Dendritic cell treated with granulocyte-macrophage colony-stimulating factor and Interleukin-4, amounts not matched to agents 40 ng/mL and 50 ng/mL, for 4 days (primary cell): ENCODE results near the gene IL13RA2.

Source experiments
- H3K27ac Mint-ChIP-seq: one replicate; pipeline ENCODE4 v1.8.0; 2022; ENCODE audit warnings: mild to moderate bottlenecking, mixed read lengths
- H3K27me3 Mint-ChIP-seq: one replicate; pipeline ENCODE4 v1.8.0; 2022; ENCODE audit warnings: mild to moderate bottlenecking, mixed read lengths
- H3K36me3 Mint-ChIP-seq: one replicate; pipeline ENCODE4 v1.8.0; 2022; ENCODE audit warnings: low read depth, mixed read lengths
- H3K4me1 Mint-ChIP-seq: one replicate; pipeline ENCODE4 v1.8.0; 2022; ENCODE audit warnings: low read depth, mixed read lengths
- H3K4me3 Mint-ChIP-seq: one replicate; pipeline ENCODE4 v1.8.0; 2022; ENCODE audit warnings: mild to moderate bottlenecking, moderate library complexity, mixed read lengths
- H3K9me3 Mint-ChIP-seq: one replicate; pipeline ENCODE4 v1.8.0; 2022; ENCODE audit warnings: mixed read lengths
- intact Hi-C: fragments of 100-400 bp; cut with micrococcal nuclease; formaldehyde crosslinking; loops from one replicate; pipeline ENCODE4 v1.15.0; 2022

IL13RA2 gene

DNA sequence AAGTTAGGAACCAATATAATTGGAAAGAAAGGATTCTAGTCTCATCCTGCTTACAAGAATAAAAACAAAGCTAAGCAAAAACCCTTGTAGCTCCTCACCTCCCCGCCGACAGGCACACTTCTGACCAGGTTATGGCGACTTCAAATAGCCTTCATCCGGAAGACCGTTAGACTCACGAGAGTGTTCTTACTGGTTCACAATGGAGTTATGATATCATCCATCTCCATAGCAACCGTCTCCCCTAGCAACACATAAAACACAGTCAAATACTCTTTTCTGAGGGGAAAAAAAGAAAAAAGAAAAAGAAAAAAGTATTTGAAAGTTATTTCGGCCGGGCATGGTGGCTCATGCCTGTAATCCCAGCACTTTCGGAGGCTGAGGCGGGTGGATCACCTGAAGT, at the start of gene IL13RA2:
Gene IL13RA2 (minus strand): TSS at position 162 of the 400 bp plus-strand sequence. CDS start 347 bp downstream, outside the sequence.
- Mint-ChIP-seq H3K4me3 (no peak within 1 kb of the TSS), H3K36me3 (no peaks in the 10 kb centered on the region), H3K9me3 (no peaks in the 10 kb centered on the region), H3K27ac (no peak within 1 kb of the TSS), H3K4me1 (no peaks in the 10 kb centered on the region), H3K27me3 (no peaks in the 10 kb centered on the region)
- intact Hi-C loops = no loop called here

- H3K36me3 Mint-ChIP-seq = no peaks in the 10 kb centered on the region
- H3K4me1 Mint-ChIP-seq = no peaks in the 10 kb centered on the region
- no peaks in the 10 kb centered on the region for H3K27me3 Mint-ChIP-seq
- intact Hi-C loops = no loop called here
- H3K27ac Mint-ChIP-seq = no peak overlapping the region
- no peak overlapping the region for H3K4me3 Mint-ChIP-seq
- H3K9me3 Mint-ChIP-seq = peaks cover 13% of the 10 kb centered on the region
These were observed 47.9 kb upstream of the IL13RA2 start for GRCh38 chrX:115065304-115065703.

DNA sequence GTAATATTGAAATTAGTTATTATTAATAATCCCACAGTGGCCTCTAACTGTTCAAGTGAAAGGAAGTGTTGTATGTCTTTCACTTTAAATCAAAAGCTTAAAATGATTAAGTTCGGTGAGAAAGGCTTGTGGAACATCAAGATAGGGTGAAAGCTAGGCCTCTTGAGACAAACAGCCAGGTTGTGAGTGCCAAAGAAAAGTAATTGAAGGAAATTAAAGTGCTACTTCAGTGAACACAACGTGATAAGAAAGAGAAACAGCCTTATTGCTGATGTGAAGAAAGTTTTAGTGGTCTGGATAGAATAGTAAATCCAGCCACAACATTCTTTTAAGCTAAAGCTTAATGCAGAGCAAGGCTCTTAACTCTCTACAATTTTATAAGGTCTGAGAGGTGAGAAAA, 42.6 kb upstream of the IL13RA2 start:
- Mint-ChIP-seq H3K9me3 (peaks cover 9% of the 10 kb centered on the region), H3K4me1 (no peaks in the 10 kb centered on the region), H3K27ac (no peak overlapping the region), H3K27me3 (no peaks in the 10 kb centered on the region), H3K36me3 (no peaks in the 10 kb centered on the region), H3K4me3 (no peak overlapping the region)
- intact Hi-C loops = no loop called here

- Mint-ChIP-seq H3K27ac (no peak overlapping the region), H3K4me1 (no peaks in the 10 kb centered on the region), H3K36me3 (no peaks in the 10 kb centered on the region), H3K27me3 (no peaks in the 10 kb centered on the region), H3K4me3 (no peak overlapping the region), H3K9me3 (peaks cover 9% of the 10 kb centered on the region)
- intact Hi-C loops = no loop called here
These were observed 40.9 kb upstream of the IL13RA2 start for GRCh38 chrX:115058276-115058675.

DNA sequence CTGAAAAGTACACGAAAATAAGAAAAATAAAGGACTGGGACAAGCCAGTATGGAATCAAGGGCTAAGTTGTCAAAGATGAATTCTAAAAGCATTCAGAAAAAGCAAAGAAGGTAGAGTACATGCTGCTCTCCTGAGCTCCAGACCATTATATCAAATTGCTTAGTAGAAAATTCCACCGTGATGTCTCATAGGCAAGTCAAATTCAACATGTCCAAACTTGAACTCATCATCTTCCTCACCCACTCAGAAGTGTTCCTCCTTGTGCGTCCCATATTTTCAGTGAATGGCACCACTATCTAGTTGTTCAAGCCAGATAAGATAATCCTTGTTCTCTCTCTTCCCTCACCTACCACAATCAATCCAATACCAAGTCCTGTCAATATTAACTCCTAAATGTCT, 37.5 kb upstream of the IL13RA2 start:
- intact Hi-C loops = no loop called here
- no peaks in the 10 kb centered on the region for H3K4me1 Mint-ChIP-seq
- H3K27ac Mint-ChIP-seq = no peak overlapping the region
- H3K27me3 Mint-ChIP-seq = no peaks in the 10 kb centered on the region
- no peak overlapping the region for H3K4me3 Mint-ChIP-seq
- H3K36me3 Mint-ChIP-seq = no peaks in the 10 kb centered on the region
- no peaks in the 10 kb centered on the region for H3K9me3 Mint-ChIP-seq

DNA sequence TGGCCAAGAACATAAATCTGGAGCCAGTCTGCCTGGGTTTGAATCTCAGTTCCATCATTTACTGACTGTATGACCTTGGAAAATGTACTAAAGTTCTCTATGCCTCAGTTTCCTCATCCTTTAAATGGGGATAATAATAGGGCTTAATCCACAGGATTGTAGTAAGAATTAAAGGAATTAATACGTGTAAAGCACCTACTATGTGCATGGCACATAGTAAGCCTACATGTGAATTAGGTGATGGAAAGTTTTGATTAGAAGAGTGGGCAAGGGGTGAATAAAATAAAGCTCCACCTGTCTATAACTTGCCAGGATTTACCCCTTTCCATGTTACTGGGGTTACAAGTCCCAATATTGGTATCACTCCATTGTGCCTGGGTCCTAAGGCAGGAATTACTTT, 35.8 kb upstream of the IL13RA2 start:
- H3K27me3 Mint-ChIP-seq = no peaks in the 10 kb centered on the region
- no peaks in the 10 kb centered on the region for H3K4me1 Mint-ChIP-seq
- H3K36me3 Mint-ChIP-seq = no peaks in the 10 kb centered on the region
- H3K4me3 Mint-ChIP-seq = no peak overlapping the region
- H3K9me3 Mint-ChIP-seq = no peaks in the 10 kb centered on the region
- H3K27ac Mint-ChIP-seq = no peak overlapping the region
- intact Hi-C loops = no loop called here

DNA sequence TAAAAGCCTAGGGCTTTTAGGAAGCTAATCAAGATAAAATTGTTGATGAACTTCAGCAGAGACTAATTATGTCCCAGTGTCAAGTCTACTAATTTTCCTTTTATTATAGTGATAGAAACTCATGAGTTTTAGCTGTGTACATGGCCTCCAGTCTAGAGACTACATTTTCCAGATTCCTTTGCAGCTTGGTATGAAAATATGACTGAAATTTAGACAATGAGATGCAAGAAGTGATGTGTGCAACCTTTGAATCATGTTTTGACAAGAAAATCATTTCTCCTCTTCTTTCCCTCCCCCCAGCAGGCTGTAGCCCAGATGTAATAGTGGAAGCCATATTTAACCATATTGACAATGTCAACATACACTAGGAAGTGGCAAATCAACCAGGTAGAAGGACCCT, 30.3 kb upstream of the IL13RA2 start:
- intact Hi-C loops = no loop called here
- H3K4me1 Mint-ChIP-seq = no peaks in the 10 kb centered on the region
- H3K4me3 Mint-ChIP-seq = no peak overlapping the region
- H3K27ac Mint-ChIP-seq = no peak overlapping the region
- no peaks in the 10 kb centered on the region for H3K9me3 Mint-ChIP-seq
- no peaks in the 10 kb centered on the region for H3K27me3 Mint-ChIP-seq
- H3K36me3 Mint-ChIP-seq = no peaks in the 10 kb centered on the region

- intact Hi-C loops = no loop called here
- no peaks in the 10 kb centered on the region for H3K36me3 Mint-ChIP-seq
- H3K9me3 Mint-ChIP-seq = no peaks in the 10 kb centered on the region
- H3K27me3 Mint-ChIP-seq = no peaks in the 10 kb centered on the region
- no peak overlapping the region for H3K27ac Mint-ChIP-seq
- H3K4me1 Mint-ChIP-seq = no peaks in the 10 kb centered on the region
- H3K4me3 Mint-ChIP-seq = no peak overlapping the region
These were observed 29.8 kb upstream of the IL13RA2 start for GRCh38 chrX:115047181-115047580.

- H3K27me3 Mint-ChIP-seq = no peaks in the 10 kb centered on the region
- H3K9me3 Mint-ChIP-seq = peaks cover 17% of the 10 kb centered on the region
- H3K36me3 Mint-ChIP-seq = no peaks in the 10 kb centered on the region
- no peaks in the 10 kb centered on the region for H3K4me1 Mint-ChIP-seq
- no peak overlapping the region for H3K27ac Mint-ChIP-seq
- intact Hi-C loops = no loop called here
- H3K4me3 Mint-ChIP-seq = no peak overlapping the region
These were observed 23.0 kb upstream of the IL13RA2 start for GRCh38 chrX:115040417-115040816.

GRCh38 chrX:115038406-115038805, 21.0 kb upstream of the IL13RA2 start:
- H3K4me3 Mint-ChIP-seq = no peak overlapping the region
- intact Hi-C loops = no loop called here
- H3K9me3 Mint-ChIP-seq = peaks cover 17% of the 10 kb centered on the region
- no peaks in the 10 kb centered on the region for H3K4me1 Mint-ChIP-seq
- H3K27me3 Mint-ChIP-seq = no peaks in the 10 kb centered on the region
- H3K27ac Mint-ChIP-seq = no peak overlapping the region
- no peaks in the 10 kb centered on the region for H3K36me3 Mint-ChIP-seq

DNA sequence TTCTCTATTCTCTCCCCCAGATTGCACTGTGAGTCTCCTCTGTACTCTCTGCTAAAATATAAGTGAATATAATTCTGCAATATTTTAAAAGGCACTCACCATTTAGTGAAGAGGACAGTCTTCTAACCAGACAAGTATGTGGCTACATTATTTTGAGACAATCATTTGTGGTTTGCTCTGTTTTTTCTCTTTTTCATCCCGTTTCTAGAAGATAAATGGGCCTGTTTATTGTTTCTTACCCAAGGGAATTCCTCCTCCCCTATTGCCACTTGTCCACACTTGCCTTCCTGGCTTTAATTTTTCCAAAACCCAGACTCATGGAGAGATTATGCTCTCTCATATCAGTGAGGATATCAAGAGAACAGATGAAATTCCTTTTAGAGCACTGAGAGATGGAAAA, 18.6 kb upstream of the IL13RA2 start:
- Mint-ChIP-seq H3K4me1 (no peaks in the 10 kb centered on the region), H3K9me3 (peaks cover 17% of the 10 kb centered on the region), H3K4me3 (no peak overlapping the region), H3K36me3 (no peaks in the 10 kb centered on the region), H3K27ac (no peak overlapping the region), H3K27me3 (no peaks in the 10 kb centered on the region)
- intact Hi-C loops = no loop called here

GRCh38 chrX:115031989-115032388, 14.6 kb upstream of the IL13RA2 start:
- intact Hi-C loops = no loop called here
- Mint-ChIP-seq H3K36me3 (no peaks in the 10 kb centered on the region), H3K4me1 (no peaks in the 10 kb centered on the region), H3K27ac (no peak overlapping the region), H3K4me3 (no peak overlapping the region), H3K9me3 (no peaks in the 10 kb centered on the region), H3K27me3 (no peaks in the 10 kb centered on the region)

DNA sequence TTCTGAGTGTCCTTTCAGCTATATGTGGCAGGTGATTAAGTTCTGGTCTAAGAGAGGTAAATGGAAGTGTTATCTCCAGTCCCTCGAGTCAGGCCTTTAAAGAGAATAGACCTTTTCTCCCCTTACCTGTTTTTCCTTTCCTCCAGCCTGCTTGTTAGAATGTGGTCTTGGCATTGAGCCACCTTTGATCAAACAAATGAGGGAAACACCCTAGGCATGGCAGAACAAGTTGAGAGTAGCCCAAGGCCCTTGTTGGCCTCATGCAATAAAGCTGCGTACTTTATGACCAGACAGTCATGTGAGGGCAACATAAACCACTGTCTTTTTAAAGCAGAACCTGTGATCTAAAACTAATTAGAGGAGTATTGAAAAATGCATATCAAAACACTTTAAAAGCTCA, 13.2 kb upstream of the IL13RA2 start:
- H3K9me3 Mint-ChIP-seq = no peaks in the 10 kb centered on the region
- no peaks in the 10 kb centered on the region for H3K27me3 Mint-ChIP-seq
- H3K4me1 Mint-ChIP-seq = no peaks in the 10 kb centered on the region
- intact Hi-C loops = no loop called here
- no peak overlapping the region for H3K27ac Mint-ChIP-seq
- H3K36me3 Mint-ChIP-seq = no peaks in the 10 kb centered on the region
- no peak overlapping the region for H3K4me3 Mint-ChIP-seq

DNA sequence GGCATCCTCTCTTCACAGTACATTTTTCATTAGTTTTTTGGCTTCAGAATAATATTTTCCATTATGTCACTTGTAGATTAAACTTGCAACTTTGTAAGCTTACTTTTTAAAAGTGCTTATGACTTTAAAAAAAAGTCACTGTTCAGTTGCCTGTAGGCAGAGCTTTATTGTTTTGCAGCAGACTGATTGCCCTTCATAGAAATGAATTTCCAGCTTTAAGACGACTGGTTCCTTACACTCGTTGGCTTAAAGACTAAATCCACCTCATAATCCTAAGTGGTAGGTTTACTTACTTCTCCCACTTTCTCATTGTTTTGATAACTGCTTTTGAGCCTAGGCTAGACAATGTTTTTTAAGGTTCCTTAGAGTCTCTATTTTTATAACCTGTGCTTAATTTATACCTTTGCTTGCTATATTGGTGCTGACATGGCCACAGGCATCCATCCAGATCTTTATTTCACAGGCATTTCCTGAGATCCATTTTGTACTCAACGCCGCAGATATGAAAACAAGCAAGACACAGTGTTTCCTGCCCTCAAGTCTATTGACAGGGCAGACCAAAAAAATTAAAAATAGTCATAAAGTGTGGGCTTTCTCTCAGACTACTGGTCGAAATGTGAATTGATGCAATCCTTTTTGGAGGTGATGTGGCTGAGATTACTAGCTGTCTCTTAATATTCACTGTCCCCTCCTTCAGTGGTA, 12.6 kb upstream of the IL13RA2 start:
- H3K9me3 Mint-ChIP-seq = no peaks in the 10 kb centered on the region
- no peaks in the 10 kb centered on the region for H3K36me3 Mint-ChIP-seq
- H3K27ac Mint-ChIP-seq = no peak overlapping the region
- intact Hi-C loops = no loop called here
- no peak overlapping the region for H3K4me3 Mint-ChIP-seq
- H3K27me3 Mint-ChIP-seq = no peaks in the 10 kb centered on the region
- H3K4me1 Mint-ChIP-seq = no peaks in the 10 kb centered on the region

- no peaks in the 10 kb centered on the region for H3K36me3 Mint-ChIP-seq
- no peaks in the 10 kb centered on the region for H3K4me1 Mint-ChIP-seq
- no peak overlapping the region for H3K4me3 Mint-ChIP-seq
- no peaks in the 10 kb centered on the region for H3K27me3 Mint-ChIP-seq
- H3K27ac Mint-ChIP-seq = no peak overlapping the region
- H3K9me3 Mint-ChIP-seq = no peaks in the 10 kb centered on the region
- intact Hi-C loops = no loop called here
These were observed 12.0 kb upstream of the IL13RA2 start for GRCh38 chrX:115029440-115029839.
